Type B pancreatic cell (in vitro differentiated cells): Measurements from ENCODE around the gene PARD3. TPM values are rescaled to one million over a fixed set of nuclear protein-coding genes. Genes with fewer than 3 reads are reported as not detected.

Experiments used
- DNase-seq: peaks from one replicate; pipeline ENCODE4 v3.0.0; 2021; ENCODE audit warnings: mixed read lengths; ENCODE audit not compliant: unreplicated experiment; ENCODE audit errors: extremely low spot score
- H3K27ac Mint-ChIP-seq: 2 replicates; pipeline ENCODE4 v1.8.0; 2021; ENCODE audit warnings: mild to moderate bottlenecking, mixed read lengths
- H3K27me3 Mint-ChIP-seq: 2 replicates; pipeline ENCODE4 v1.8.0; 2021; ENCODE audit warnings: mixed read lengths
- H3K36me3 Mint-ChIP-seq: 2 replicates; pipeline ENCODE4 v1.8.0; 2021; ENCODE audit warnings: mixed read lengths
- H3K4me1 Mint-ChIP-seq: one replicate; pipeline ENCODE4 v1.8.0; 2021; ENCODE audit warnings: mixed read lengths; ENCODE audit not compliant: unreplicated experiment
- H3K4me3 Mint-ChIP-seq: 2 replicates; pipeline ENCODE4 v1.8.0; 2021; ENCODE audit warnings: mild to moderate bottlenecking, mixed read lengths
- H3K9me3 Mint-ChIP-seq: 2 replicates; pipeline ENCODE4 v1.8.0; 2021; ENCODE audit warnings: mixed read lengths
- CTCF ChIP-seq: fragments of 200-600 bp; sonication (generic); conservative IDR thresholded peaks from 2 replicates; pipeline ENCODE4 v1.5.0; 2021; ENCODE audit warnings: antibody characterized with exemption, mild to moderate bottlenecking
- total RNA-seq: library from RNA; stranded (reverse); gene quantifications from 2 replicates; pipeline ENCODE4 v1.2.1, GENCODE V29; 2021; ENCODE audit warnings: low replicate concordance

The PARD3 gene
- total RNA-seq, 1 donor from 2014 or later, result 52.3 TPM

- Mint-ChIP-seq H3K27me3 (no peaks in the 10 kb centered on the region), H3K9me3 (no peaks in the 10 kb centered on the region), H3K4me1 (peaks cover 62% of the 10 kb centered on the region), H3K36me3 (no peaks in the 10 kb centered on the region), H3K27ac (no peak overlapping the region), H3K4me3 (no peak overlapping the region)
- no peak for TF ChIP-seq CTCF
- DNase-seq, result no peak
Measured at GRCh38 chr10:34188221-34188620, 626.9 kb downstream of the PARD3 start.

GRCh38 chr10:34187201-34187600 is 627.9 kb downstream of the PARD3 start:
- TF ChIP-seq CTCF, result no peak
- no peak overlapping the region for H3K4me3 Mint-ChIP-seq
- no peak overlapping the region for H3K27ac Mint-ChIP-seq
- no peaks in the 10 kb centered on the region for H3K36me3 Mint-ChIP-seq
- no peaks in the 10 kb centered on the region for H3K9me3 Mint-ChIP-seq
- peaks cover under 1% of the 10 kb centered on the region for H3K27me3 Mint-ChIP-seq
- no peak for DNase-seq
- H3K4me1 Mint-ChIP-seq, result peaks cover 65% of the 10 kb centered on the region

GRCh38 chr10:34186745-34187144 is 628.4 kb downstream of the PARD3 start:
- H3K9me3 Mint-ChIP-seq, result no peaks in the 10 kb centered on the region
- peaks cover 68% of the 10 kb centered on the region for H3K4me1 Mint-ChIP-seq
- H3K36me3 Mint-ChIP-seq, result no peaks in the 10 kb centered on the region
- H3K4me3 Mint-ChIP-seq, result no peak overlapping the region
- H3K27ac Mint-ChIP-seq, result no peak overlapping the region
- peaks cover 5% of the 10 kb centered on the region for H3K27me3 Mint-ChIP-seq
- TF ChIP-seq CTCF, result no peak
- DNase-seq, result no peak

- Mint-ChIP-seq H3K4me1 (peaks cover 63% of the 10 kb centered on the region), H3K27ac (no peak overlapping the region)
- no peak for DNase-seq
Measured at GRCh38 chr10:34185998-34186397, 629.1 kb downstream of the PARD3 start.

GRCh38 chr10:34184939-34185386 is 630.1 kb downstream of the PARD3 start:
- Mint-ChIP-seq H3K9me3 (no peaks in the 10 kb centered on the region), H3K27me3 (peaks cover 6% of the 10 kb centered on the region), H3K27ac (peak overlapping the region; percentile 29), H3K4me3 (no peak overlapping the region), H3K36me3 (no peaks in the 10 kb centered on the region), H3K4me1 (peaks cover 57% of the 10 kb centered on the region)
- TF ChIP-seq CTCF, result no peak
- DNase-seq, result no peak

More at GRCh38 chr10:34185998-34186397, 629.1 kb downstream of the PARD3 start:
- Mint-ChIP-seq H3K4me3 (no peak overlapping the region), H3K27me3 (peaks cover 6% of the 10 kb centered on the region), H3K9me3 (no peaks in the 10 kb centered on the region), H3K36me3 (no peaks in the 10 kb centered on the region)
- no peak for TF ChIP-seq CTCF

GRCh38 chr10:34184397-34184796 is 630.7 kb downstream of the PARD3 start:
- no peaks in the 10 kb centered on the region for H3K36me3 Mint-ChIP-seq
- peaks cover 6% of the 10 kb centered on the region for H3K27me3 Mint-ChIP-seq
- no peak overlapping the region for H3K27ac Mint-ChIP-seq
- no peak overlapping the region for H3K4me3 Mint-ChIP-seq
- DNase-seq, result no peak
- no peaks in the 10 kb centered on the region for H3K9me3 Mint-ChIP-seq
- TF ChIP-seq CTCF, result no peak
- H3K4me1 Mint-ChIP-seq, result peaks cover 59% of the 10 kb centered on the region
